NCI-H446 (cell line): ENCODE data around the gene SPSB1.

Source experiments
- DNase-seq, 2 experiments: peaks; one replicate each; lab custom pipeline; 2025; lab: John Stamatoyannopoulos, UW

The SPSB1 gene

GRCh38 chr1:9260059-9260766 lies 32.5 kb upstream of the SPSB1 start:
- DNase-seq, result no peak

GRCh38 chr1:9261496-9261895 lies 31.2 kb upstream of the SPSB1 start:
- DNase-seq, result no peak

GRCh38 chr1:9262096-9262986 lies 30.4 kb upstream of the SPSB1 start:
- no peak for DNase-seq

- no peak for DNase-seq
These were observed 29.3 kb upstream of the SPSB1 start for GRCh38 chr1:9263276-9263855.

- DNase-seq, result no peak
These were observed 28.5 kb upstream of the SPSB1 start for GRCh38 chr1:9263984-9264872.

GRCh38 chr1:9265037-9265436 lies 27.7 kb upstream of the SPSB1 start:
- no peak for DNase-seq

- DNase-seq, result no peak
These were observed 26.7 kb upstream of the SPSB1 start for GRCh38 chr1:9265968-9266367.

GRCh38 chr1:9267352-9267686 lies 25.4 kb upstream of the SPSB1 start:
- DNase-seq, result no peak

GRCh38 chr1:9267827-9268581 lies 24.7 kb upstream of the SPSB1 start:
- DNase-seq, result no peak

GRCh38 chr1:9269078-9269501 lies 23.6 kb upstream of the SPSB1 start:
- DNase-seq, result no peak

GRCh38 chr1:9269721-9270120 lies 23.0 kb upstream of the SPSB1 start:
- DNase-seq, result no peak

GRCh38 chr1:9270290-9270883 lies 22.3 kb upstream of the SPSB1 start:
- DNase-seq, result no peak

- DNase-seq, result no peak
These were observed 21.4 kb upstream of the SPSB1 start for GRCh38 chr1:9271283-9271682.

- no peak for DNase-seq
These were observed 20.7 kb upstream of the SPSB1 start for GRCh38 chr1:9271861-9272595.

- no peak for DNase-seq
These were observed 19.5 kb upstream of the SPSB1 start for GRCh38 chr1:9273177-9273576.

- no peak for DNase-seq
These were observed 17.5 kb upstream of the SPSB1 start for GRCh38 chr1:9275161-9275560.

GRCh38 chr1:9275567-9276034 lies 17.1 kb upstream of the SPSB1 start:
- DNase-seq, result no peak

GRCh38 chr1:9278116-9278515 lies 14.6 kb upstream of the SPSB1 start:
- DNase-seq, result no peak

GRCh38 chr1:9278585-9279153 lies 14.0 kb upstream of the SPSB1 start:
- DNase-seq, result no peak
